ENCODE results near the gene HDAC7.
"Not testable (repeated sequence)": the region's sequence is repeated elsewhere in the genome, so short reads cannot be mapped to it uniquely, and the experiment has no call there.

Gene HDAC7

GRCh38 chr12:47812797-47813510 is 6.7 kb downstream of the HDAC7 start:
- peak; percentile 96 for DNase-seq (ENCODE audit: low spot score)

DNA sequence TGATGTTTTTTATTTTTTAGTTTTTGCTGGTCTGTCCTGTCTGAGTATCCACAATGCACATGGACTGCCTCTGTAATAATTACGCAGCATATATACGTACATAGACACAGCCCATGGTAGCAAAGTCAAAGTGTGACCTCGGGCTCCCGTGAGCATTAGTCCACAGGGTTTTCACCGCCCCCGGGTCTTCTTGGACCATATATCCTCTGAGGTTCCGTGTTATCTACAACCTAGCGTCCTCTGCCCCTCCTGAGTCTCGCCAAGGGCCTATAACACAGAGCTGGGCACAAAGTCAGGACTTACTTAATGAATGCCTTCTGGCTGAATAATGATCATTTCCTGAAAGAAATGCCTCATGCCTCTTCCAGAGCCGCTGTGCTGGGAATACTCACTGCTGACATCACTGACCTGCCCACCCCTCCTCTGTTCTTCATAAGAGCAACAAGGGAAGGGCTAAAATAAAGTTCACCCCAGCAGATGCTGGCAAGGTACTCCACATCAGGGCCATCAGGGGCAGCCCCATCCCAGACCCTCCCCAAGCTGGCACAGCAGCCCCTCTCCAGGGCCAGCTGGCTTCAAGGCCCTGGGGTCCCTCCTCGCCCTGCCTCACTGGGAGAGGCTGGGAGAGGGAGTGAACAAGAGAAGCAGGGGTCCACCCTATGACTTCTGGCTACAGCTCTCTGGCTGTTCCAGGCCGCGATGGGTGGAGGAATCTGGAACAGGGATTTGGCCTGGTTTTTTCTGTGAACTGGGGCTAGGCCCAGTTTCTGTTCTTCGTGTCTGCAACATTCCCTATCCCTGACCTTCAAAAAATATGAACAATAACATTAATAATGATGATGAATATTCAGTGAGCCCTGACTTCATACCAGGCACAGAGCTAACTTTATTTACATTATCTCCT is 7.9 kb downstream of the HDAC7 start:
- no peak for DNase-seq (ENCODE audit: low spot score)

GRCh38 chr12:47811072-47811396 is 8.7 kb downstream of the HDAC7 start:
- DNase-seq (ENCODE audit: low spot score), result no peak

DNA sequence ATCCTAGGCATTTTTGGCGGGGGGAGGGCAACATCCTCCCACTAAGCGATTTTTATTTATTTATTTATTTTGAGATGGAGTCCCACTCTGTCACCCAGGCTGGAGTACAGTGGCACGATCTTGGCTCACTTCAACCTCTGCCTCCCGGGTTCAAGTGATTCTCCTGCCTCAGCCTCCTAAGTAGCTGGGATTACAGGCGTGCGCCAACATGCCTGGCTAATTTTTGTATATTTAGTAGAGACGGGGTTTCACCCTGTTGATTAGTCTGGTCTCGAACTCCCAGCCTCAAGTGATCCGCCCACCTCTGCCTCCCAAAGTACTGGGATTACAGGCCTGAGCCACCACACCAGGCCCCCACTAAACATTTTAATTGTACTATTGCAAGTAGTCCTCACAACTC is 10.2 kb downstream of the HDAC7 start:
- DNase-seq (ENCODE audit: low spot score), result not testable (repeated sequence)

GRCh38 chr12:47808574-47809365 is 10.9 kb downstream of the HDAC7 start:
- peak; percentile 77 for DNase-seq (ENCODE audit: low spot score)

DNA sequence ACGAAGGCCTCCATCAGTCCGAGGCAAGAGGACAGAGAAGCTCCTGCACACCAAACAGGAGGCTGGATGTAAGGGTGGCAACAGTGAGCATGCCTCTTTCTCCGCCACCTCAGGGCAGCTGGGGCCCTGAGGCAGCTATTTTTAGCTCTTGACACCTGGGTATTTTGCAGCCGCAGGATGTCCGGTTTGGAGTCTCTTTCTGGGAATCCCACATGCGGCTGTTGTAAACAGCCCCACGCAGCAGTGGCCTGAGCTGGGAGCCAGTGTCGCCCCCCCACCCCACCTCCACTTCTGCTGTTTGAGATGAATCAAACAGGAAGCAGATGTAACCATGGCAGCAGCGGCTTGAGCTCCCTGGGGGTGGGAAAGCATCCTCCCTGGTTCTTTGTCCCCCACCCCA is 11.7 kb downstream of the HDAC7 start:
- peak; percentile 91 for DNase-seq (ENCODE audit: low spot score)

DNA sequence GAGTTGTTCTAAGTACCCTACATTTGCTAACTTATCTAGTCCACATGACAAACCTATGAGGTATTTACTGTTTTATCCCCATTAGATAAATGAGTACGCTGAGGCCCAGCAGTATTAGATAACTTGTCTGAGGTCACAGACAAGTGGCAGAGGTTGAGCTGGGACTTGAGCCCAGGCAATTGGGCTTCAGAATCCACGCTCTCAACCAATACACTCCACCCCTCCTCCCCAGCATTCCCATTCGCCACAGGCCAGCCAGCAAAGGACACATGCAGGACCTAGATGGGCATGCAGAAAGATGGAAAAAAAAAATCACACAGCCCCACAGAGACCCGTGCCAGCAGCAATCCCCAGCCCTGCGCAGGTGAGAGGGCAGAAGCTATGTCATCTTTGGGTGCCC is 12.4 kb downstream of the HDAC7 start:
- DNase-seq (ENCODE audit: low spot score), result no peak

GRCh38 chr12:47805417-47805816 is 14.3 kb downstream of the HDAC7 start:
- no peak for DNase-seq (ENCODE audit: low spot score)

DNA sequence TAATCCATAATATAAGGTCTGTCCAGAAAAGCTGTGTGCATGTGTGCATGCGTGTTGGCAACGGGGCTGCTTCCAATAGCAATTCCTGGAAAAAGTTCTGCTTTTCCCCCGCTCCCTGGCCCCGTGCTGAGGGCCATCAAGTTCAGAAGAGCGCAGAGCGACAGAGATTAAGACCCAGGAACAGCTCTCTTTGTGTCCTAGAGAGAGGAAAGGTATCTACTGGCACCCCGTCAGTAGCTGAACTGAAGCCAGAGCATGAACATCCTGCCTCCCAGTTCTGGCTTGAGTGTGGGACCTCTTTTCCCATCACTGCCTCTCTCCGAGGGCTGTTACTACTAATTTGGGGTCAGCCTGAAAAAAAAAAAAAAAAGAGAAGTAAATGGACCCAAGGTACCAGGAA is 15.5 kb downstream of the HDAC7 start:
- no peak for DNase-seq (ENCODE audit: low spot score)

- DNase-seq (ENCODE audit: low spot score), result no peak
Observed at GRCh38 chr12:47803191-47803875, 16.4 kb downstream of the HDAC7 start.

DNA sequence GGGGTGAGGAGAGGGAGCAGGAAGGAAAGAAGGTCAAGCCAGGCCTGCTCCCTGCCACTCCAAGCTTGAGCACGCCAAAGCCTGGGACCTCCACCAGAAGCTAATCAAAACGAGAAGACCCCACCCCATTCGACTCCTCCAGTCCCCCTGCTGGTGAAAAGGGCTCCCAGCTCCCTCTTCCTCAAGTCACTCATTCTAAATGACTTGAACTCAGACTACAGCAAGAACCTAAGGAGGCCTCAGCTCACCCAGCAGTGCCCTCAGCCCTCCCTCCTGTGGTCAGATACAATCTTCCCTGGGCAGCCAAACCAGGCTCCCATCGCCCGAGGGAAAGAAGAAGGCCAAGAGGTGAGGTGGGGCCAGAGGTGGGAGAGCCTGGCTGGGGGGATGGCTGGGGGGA is 17.4 kb downstream of the HDAC7 start:
- DNase-seq (ENCODE audit: low spot score), result no peak

DNA sequence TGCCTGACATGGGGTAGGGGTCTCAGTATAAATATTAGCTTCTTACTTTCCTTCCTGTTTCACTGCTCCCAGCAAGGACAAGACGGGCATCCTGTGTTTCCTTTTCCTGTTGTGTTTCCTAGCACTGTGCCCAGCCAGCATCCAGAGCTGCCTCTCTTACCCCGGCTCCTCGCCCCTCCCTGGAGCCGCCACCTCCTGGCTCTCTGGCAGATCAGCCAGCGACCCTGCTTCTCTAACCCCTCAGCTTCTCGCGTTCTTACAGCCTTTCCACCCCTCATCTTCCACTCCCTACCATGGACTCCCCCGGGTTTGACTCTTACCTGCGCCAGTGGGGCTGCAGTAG is 17.8 kb downstream of the HDAC7 start:
- DNase-seq (ENCODE audit: low spot score), result no peak

GRCh38 chr12:47801170-47801903 is 18.4 kb downstream of the HDAC7 start:
- DNase-seq (ENCODE audit: low spot score), result no peak

DNA sequence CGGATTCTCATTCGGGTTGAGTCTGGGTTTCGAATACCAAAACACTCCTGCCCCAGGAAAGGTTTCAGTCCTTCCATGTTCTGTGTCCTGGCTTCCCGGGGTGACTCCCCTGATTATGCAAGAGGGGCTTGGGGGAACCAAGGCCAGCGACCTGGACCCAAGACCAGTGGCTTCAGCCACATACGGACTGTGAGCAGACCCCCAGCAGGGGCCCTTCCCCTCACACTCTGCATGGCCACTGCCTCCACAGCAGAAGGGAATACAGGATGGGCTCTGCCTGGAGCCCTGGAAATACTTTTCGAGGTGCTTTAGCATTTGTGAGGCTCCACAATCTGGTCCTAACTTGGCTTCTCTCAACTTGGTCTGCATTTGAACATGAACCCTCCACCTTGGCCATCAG is 19.1 kb downstream of the HDAC7 start:
- DNase-seq (ENCODE audit: low spot score), result no peak

DNA sequence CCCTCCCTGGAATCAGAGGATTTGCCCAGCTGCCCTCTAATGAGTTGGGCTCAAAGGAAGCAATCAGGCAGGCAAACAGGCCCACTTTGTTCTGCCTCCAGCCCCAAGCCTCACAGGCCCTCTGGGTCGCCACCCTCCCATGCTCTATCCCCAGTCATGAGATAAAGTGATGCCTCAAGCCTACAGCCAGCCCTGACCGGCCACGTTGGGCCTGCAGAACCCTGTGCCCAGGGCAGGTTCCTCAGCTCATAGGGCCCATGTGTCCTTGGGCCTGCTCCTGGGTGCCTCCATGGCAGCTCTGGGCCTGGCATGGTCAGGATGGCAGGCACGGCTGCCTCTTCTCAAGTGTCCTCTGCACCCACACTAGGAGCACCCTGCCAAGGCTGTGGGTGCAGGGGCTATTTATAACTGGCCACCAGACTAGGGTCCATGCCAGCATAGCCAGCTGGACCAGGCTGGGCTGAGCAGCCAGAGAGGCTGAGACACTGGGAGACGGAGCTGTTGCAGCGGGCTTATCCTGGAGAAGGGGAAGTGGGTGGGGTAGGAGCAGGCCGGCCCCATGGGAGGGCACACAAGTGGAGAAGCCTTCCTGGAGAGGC is 20.2 kb downstream of the HDAC7 start:
- no peak for DNase-seq (ENCODE audit: low spot score)

DNA sequence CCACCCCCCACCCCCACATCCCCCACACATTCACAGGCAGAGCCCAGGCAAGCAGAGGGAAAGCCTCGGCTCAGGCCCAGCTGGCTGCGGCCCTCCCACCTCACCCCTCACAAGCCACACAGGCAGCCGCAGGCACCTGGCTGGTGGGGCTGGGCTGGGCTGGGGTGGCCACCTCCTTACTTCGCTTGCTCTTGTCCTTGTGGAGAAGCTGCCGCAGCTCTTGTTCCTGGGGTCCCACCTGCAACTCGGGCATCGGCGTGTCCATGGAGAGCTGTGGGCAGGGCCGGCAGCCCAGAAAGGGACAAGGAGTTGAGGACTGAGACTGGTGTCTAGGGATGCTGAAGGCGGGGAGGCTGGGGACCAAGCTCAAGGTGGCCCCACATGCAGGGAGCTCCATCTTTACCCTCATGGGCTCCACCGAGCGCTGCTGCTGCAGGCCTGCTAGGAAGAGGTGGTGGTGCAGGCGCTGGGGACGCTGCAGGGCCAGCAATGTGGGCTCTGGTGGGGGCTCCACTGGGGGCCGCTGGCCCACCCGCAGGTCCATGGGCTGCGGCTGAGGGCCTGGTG is 21.2 kb downstream of the HDAC7 start:
- DNase-seq (ENCODE audit: low spot score), result no peak

DNA sequence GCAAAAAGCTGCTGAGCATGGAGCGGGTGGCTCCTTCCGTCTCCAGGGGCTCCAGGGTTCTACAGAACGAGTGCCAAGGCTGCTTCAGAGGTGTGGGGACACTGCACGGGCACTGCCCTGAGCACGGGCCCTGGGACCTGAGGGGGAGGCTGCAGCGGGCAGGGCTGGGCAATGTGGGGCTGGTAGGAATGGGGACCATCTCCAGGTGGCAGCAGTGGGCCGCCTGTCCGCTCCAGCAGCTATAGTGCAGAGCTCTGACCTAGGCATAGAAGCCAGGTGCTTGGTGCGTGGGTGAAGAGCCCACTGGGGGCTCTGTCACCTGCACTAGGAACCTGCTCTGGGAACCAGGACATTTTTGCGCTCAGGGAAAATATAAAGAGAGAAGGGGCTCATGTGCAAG is 22.3 kb downstream of the HDAC7 start:
- DNase-seq (ENCODE audit: low spot score), result no peak

DNA sequence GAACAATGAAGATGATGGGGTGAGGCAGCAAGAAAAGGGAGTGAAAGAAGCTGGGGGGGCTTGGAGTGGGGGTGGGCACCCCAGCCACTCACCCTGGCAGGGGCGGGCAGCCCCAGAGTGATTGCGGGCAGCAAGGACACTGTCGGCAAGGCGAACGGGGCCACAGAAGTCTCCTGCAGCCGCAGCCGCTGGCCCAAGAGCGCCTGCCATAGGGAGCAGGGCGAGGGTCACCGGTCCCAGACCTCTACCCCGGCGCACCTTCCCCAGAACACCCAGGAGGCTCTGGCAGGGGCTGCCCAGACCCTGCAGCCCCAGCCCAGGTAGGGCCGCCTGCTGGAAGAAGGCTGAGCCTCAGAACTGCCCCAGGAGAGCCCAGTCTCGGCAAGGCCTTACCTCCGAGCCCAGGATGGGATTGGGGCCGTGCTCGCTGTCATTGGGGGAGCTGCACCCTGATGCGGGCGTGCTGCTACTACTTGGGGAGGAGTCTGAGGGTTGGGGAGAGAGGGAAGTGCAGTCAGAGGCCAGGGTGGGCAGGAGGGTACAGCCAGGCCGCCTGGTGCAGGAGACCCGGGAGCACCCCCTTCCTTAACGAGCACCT is 23.8 kb downstream of the HDAC7 start:
- DNase-seq (ENCODE audit: low spot score), result no peak

- no peak for DNase-seq (ENCODE audit: low spot score)
Observed at GRCh38 chr12:47795121-47795813, 24.4 kb downstream of the HDAC7 start.

- DNase-seq (ENCODE audit: low spot score), result no peak
Observed at GRCh38 chr12:47794679-47795078, 25.0 kb downstream of the HDAC7 start.
